HG03378 (cell line): ENCODE results near the gene TRPV4.

Source experiments
- ATAC-seq: cut with Tn5 transposase; IDR thresholded peaks from one replicate; pipeline ENCODE4 v1.9.1; 2021; ENCODE audit warnings: mild to moderate bottlenecking, moderate library complexity; ENCODE audit not compliant: unreplicated experiment

TRPV4 gene

GRCh38 chr12:109743076-109743910, 89.9 kb downstream of the TRPV4 start:
- ATAC-seq: no peak

- ATAC-seq: no peak
These were observed 91.1 kb downstream of the TRPV4 start for GRCh38 chr12:109741970-109742703.

- no peak for ATAC-seq
These were observed 91.8 kb downstream of the TRPV4 start for GRCh38 chr12:109741286-109741969.

GRCh38 chr12:109740694-109741245, 92.4 kb downstream of the TRPV4 start:
- ATAC-seq: no peak

GRCh38 chr12:109739747-109740693, 93.2 kb downstream of the TRPV4 start:
- no peak for ATAC-seq

- no peak for ATAC-seq
These were observed 94.1 kb downstream of the TRPV4 start for GRCh38 chr12:109738878-109739665.

GRCh38 chr12:109738209-109738608, 95.0 kb downstream of the TRPV4 start:
- ATAC-seq: no peak

- ATAC-seq: no peak
These were observed 95.6 kb downstream of the TRPV4 start for GRCh38 chr12:109737631-109738030.

GRCh38 chr12:109737126-109737525, 96.1 kb downstream of the TRPV4 start:
- no peak for ATAC-seq

- ATAC-seq: no peak
These were observed 96.6 kb downstream of the TRPV4 start for GRCh38 chr12:109736552-109737108.

- ATAC-seq: no peak
These were observed 97.2 kb downstream of the TRPV4 start for GRCh38 chr12:109735825-109736551.

GRCh38 chr12:109735051-109735521, 98.1 kb downstream of the TRPV4 start:
- no peak for ATAC-seq

- no peak for ATAC-seq
These were observed 98.8 kb downstream of the TRPV4 start for GRCh38 chr12:109734219-109735000.
